MM.1S (cell line): Measurements from ENCODE around the gene TEAD4.

Source experiments
- DNase-seq: peaks from one replicate; pipeline ENCODE4 v3.0.0-alpha.2; 2015
- H2AFZ ChIP-seq: fragments of 300-600 bp; sonication (generic); 2 replicates; pipeline ENCODE4 v1.6.0; 2016; ENCODE audit warnings: antibody characterized with exemption, low read length
- H3F3A ChIP-seq: fragments of 300-600 bp; sonication (generic); 2 replicates; pipeline ENCODE4 v1.6.1; 2016; ENCODE audit warnings: mild to moderate bottlenecking, antibody characterized with exemption, low read length, moderate library complexity, mixed read lengths; ENCODE audit not compliant: insufficient read depth
- H3K27ac ChIP-seq: fragments of 300-600 bp; sonication (generic); 2 replicates; pipeline ENCODE4 v1.5.1; 2016; ENCODE audit warnings: mild to moderate bottlenecking, low read length
- H3K27me3 ChIP-seq: fragments of 300-600 bp; sonication (generic); replicated peaks from 2 replicates; pipeline ENCODE4 v1.6.0; 2016; ENCODE audit warnings: low read length; ENCODE audit not compliant: insufficient read depth
- H3K36me3 ChIP-seq: fragments of 300-600 bp; sonication (generic); replicated peaks from 2 replicates; pipeline ENCODE4 v1.6.1; 2016; ENCODE audit warnings: mild to moderate bottlenecking, low read length, mixed read lengths; ENCODE audit not compliant: insufficient read depth
- H3K4me1 ChIP-seq: fragments of 300-600 bp; sonication (generic); 2 replicates; pipeline ENCODE4 v1.6.1; 2016; ENCODE audit warnings: low read length, mixed read lengths
- H3K4me2 ChIP-seq: fragments of 300-600 bp; sonication (generic); 2 replicates; pipeline ENCODE4 v1.6.0; 2016; ENCODE audit warnings: low read depth, low read length
- H3K4me3 ChIP-seq: fragments of 300-600 bp; sonication (generic); 2 replicates; pipeline ENCODE4 v1.5.1; 2016; ENCODE audit warnings: low read length, mixed read lengths
- H3K79me2 ChIP-seq: fragments of 300-600 bp; sonication (generic); 2 replicates; pipeline ENCODE4 v1.6.1; 2016; ENCODE audit warnings: mixed run types, low read length, mixed read lengths
- H3K9ac ChIP-seq: fragments of 300-600 bp; sonication (generic); 2 replicates; pipeline ENCODE4 v1.6.1; 2016; ENCODE audit warnings: low read length, mixed read lengths
- H3K9me2 ChIP-seq: fragments of 300-600 bp; sonication (generic); replicated peaks from 2 replicates; pipeline ENCODE4 v1.6.1; 2016; ENCODE audit warnings: mild to moderate bottlenecking, low read length, mixed read lengths; ENCODE audit not compliant: insufficient read depth
- H3K9me3 ChIP-seq: fragments of 300-600 bp; sonication (generic); replicated peaks from 2 replicates; pipeline ENCODE4 v1.6.1; 2016; ENCODE audit warnings: mild to moderate bottlenecking, low read length, mixed read lengths; ENCODE audit not compliant: insufficient read depth
- H4K20me1 ChIP-seq: fragments of 300-600 bp; sonication (generic); 2 replicates; pipeline ENCODE4 v1.6.1; 2016; ENCODE audit warnings: mild to moderate bottlenecking, low read length, moderate library complexity, mixed read lengths; ENCODE audit not compliant: insufficient read depth
- CTCF ChIP-seq: fragments of 300-600 bp; sonication (generic); IDR thresholded peaks from 2 replicates; pipeline ENCODE4 v1.5.1; 2016; ENCODE audit warnings: antibody characterized with exemption, low read length, mixed read lengths
- EZH2 ChIP-seq: fragments of 300-600 bp; sonication (generic); optimal IDR thresholded peaks from 2 replicates; pipeline ENCODE3; 2017; ENCODE audit warnings: low read depth, mild to moderate bottlenecking, antibody characterized with exemption, low read length, mixed read lengths
- EZH2phosphoT487 ChIP-seq: fragments of 300-600 bp; sonication (generic); IDR thresholded peaks from 2 replicates; pipeline ENCODE4 v1.6.1; 2018; ENCODE audit warnings: antibody characterized with exemption, low read length

The TEAD4 gene

GRCh38 chr12:3085341-3086139 is 126.3 kb downstream of the TEAD4 start:
- Histone ChIP-seq H3K27ac (no peak overlapping the region), H3K9ac (no peak overlapping the region), H3K4me2 (no peak overlapping the region), H3K4me1 (no peaks in the 10 kb centered on the region), H4K20me1 (no peaks in the 10 kb centered on the region), H2AFZ (no peak overlapping the region), H3K4me3 (no peak overlapping the region), H3K79me2 (no peaks in the 10 kb centered on the region), H3K36me3 (no peaks in the 10 kb centered on the region), H3K9me2 (no peaks in the 10 kb centered on the region), H3K9me3 (no peaks in the 10 kb centered on the region), H3K27me3 (peaks cover 36% of the 10 kb centered on the region), H3F3A (no peaks in the 10 kb centered on the region)
- DNase-seq: no peak
- no peak for TF ChIP-seq CTCF
- no peak for TF ChIP-seq EZH2
- TF ChIP-seq EZH2phosphoT487: no peak

GRCh38 chr12:3086211-3086610 is 127.0 kb downstream of the TEAD4 start:
- Histone ChIP-seq H3K4me1 (no peaks in the 10 kb centered on the region), H3K9me2 (no peaks in the 10 kb centered on the region), H3K36me3 (no peaks in the 10 kb centered on the region), H2AFZ (no peak overlapping the region), H3K4me3 (no peak overlapping the region), H3K9me3 (no peaks in the 10 kb centered on the region), H3K27me3 (peaks cover 37% of the 10 kb centered on the region), H3K27ac (no peak overlapping the region), H3K79me2 (no peaks in the 10 kb centered on the region), H3K4me2 (no peak overlapping the region), H3K9ac (no peak overlapping the region), H3F3A (no peaks in the 10 kb centered on the region), H4K20me1 (no peaks in the 10 kb centered on the region)
- no peak for DNase-seq
- TF ChIP-seq CTCF (no peak), EZH2phosphoT487 (no peak), EZH2 (no peak)

DNA sequence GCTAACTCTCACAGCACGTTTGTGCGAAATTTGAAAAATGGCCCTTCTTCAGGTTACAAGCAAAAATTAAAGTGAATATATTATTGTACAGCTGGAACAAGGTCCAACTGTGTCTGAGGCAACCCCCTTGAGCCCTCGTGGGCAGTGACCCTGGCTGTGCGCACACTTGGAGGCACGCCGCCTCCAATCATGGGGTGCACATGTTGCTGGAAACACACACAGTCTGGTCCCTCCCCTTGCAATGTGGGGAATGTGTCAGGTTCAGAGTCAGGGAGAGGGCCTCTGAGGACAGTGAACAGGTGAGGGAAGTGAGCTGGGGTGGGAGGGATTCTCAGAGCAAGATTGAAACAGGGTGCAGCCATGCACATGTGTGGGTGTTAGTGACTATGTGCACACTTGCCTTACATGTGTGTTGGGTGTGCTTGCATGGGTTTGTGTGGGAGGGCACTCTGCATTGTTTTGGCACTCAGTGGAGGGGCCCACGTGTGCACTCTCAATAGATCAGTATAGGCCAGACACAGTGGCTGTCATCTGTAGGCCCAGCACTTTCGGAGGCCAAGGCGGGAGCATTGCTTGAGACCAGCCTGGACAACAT is 127.6 kb downstream of the TEAD4 start:
- peaks cover 40% of the 10 kb centered on the region for H3K27me3 ChIP-seq
- H3K27ac ChIP-seq: no peak overlapping the region
- no peak overlapping the region for H3K9ac ChIP-seq
- H2AFZ ChIP-seq: no peak overlapping the region
- no peaks in the 10 kb centered on the region for H3F3A ChIP-seq
- no peaks in the 10 kb centered on the region for H4K20me1 ChIP-seq
- no peaks in the 10 kb centered on the region for H3K9me3 ChIP-seq
- no peaks in the 10 kb centered on the region for H3K9me2 ChIP-seq
- DNase-seq: no peak
- no peak for TF ChIP-seq CTCF
- no peak for TF ChIP-seq EZH2phosphoT487
- no peak for TF ChIP-seq EZH2
- no peak overlapping the region for H3K4me3 ChIP-seq
- H3K4me1 ChIP-seq: no peaks in the 10 kb centered on the region
- no peak overlapping the region for H3K4me2 ChIP-seq
- no peaks in the 10 kb centered on the region for H3K79me2 ChIP-seq
- H3K36me3 ChIP-seq: no peaks in the 10 kb centered on the region
